Peyer's patch (tissue), 4 donors: ENCODE measurements around the gene ALOXE3.

Source experiments
- POLR2A ChIP-seq, 2 donors: fragments of 450-650 bp; IDR thresholded peaks; one replicate each; pipeline ENCODE4 v1.5.1; 2017; ENCODE audit warnings: antibody characterized with exemption in 2 of 2, mild to moderate bottlenecking in 2 of 2, moderate library complexity in 2 of 2
- TF ChIP-seq, protein P1 (sequence below), 6 experiments: fragments of 450-650 bp in 4 of 6; fragments of 200-600 bp in 2 of 6; sonication (generic) in 1 of 6; IDR thresholded peaks; one replicate each; pipeline ENCODE4 v1.5.1; 2017 to 2019; ENCODE audit warnings: antibody characterized with exemption in 6 of 6, mild to moderate bottlenecking in 3 of 6, moderate library complexity in 1 of 6

GRCh38 chr17:8063761-8064534, 54.4 kb downstream of the ALOXE3 start:
- no peak for TF ChIP-seq POLR2A (IDR thresholded peaks at IDR 0.05)
- TF ChIP-seq, protein P1, sequence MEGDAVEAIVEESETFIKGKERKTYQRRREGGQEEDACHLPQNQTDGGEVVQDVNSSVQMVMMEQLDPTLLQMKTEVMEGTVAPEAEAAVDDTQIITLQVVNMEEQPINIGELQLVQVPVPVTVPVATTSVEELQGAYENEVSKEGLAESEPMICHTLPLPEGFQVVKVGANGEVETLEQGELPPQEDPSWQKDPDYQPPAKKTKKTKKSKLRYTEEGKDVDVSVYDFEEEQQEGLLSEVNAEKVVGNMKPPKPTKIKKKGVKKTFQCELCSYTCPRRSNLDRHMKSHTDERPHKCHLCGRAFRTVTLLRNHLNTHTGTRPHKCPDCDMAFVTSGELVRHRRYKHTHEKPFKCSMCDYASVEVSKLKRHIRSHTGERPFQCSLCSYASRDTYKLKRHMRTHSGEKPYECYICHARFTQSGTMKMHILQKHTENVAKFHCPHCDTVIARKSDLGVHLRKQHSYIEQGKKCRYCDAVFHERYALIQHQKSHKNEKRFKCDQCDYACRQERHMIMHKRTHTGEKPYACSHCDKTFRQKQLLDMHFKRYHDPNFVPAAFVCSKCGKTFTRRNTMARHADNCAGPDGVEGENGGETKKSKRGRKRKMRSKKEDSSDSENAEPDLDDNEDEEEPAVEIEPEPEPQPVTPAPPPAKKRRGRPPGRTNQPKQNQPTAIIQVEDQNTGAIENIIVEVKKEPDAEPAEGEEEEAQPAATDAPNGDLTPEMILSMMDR (IDR thresholded peaks at IDR 0.05) = no peak
